HCT116 (cell line): ENCODE results near the gene CIRBP. TPM values are rescaled to one million over a fixed set of nuclear protein-coding genes. Genes with fewer than 3 reads are reported as not detected.
A peak's percentile ranks its signal among the peaks of the same experiment; 100 is the strongest.

ENCODE experiments used
- ATAC-seq: fragments of 200-7000 bp; cut with Tn5 transposase; 2 replicates; pipeline ENCODE4 v1.9.1; 2020; ENCODE audit warnings: mild to moderate bottlenecking, moderate library complexity
- BruUV-seq: library from RNA; stranded (reverse); fragments of 400-500 nt; replicated peaks from 2 replicates; lab custom pipeline; 2021; lab: Mats Ljungman, UMichigan
- CTCF ChIA-PET: fragments of 300-600 bp; sonication (Branson Sonifier 250); formaldehyde crosslinking; loops from one replicate; lab custom pipeline; 2021; ENCODE audit warnings: antibody characterized with exemption; lab: Charles Lee
- POLR2A ChIA-PET: fragments of 300-600, 350-600 bp; sonication (Branson Sonifier 250); formaldehyde crosslinking; loops from one replicate; lab custom pipeline; 2021; ENCODE audit warnings: antibody characterized with exemption; lab: Charles Lee
- RAD21 ChIA-PET, 2 experiments: fragments of 300-600 bp; sonication (Branson Sonifier 250); formaldehyde crosslinking; loops; one replicate each; lab custom pipeline; 2023; ENCODE audit warnings: low total read pairs in 2 of 2; ENCODE audit not compliant: uncharacterized antibody in 2 of 2, unreplicated experiment in 2 of 2, low non-redundant PET in 1 of 2; lab: Charles Lee
- DNase-seq: peaks from one replicate; pipeline ENCODE4 v3.0.0-alpha.2; 2010; ENCODE audit warnings: low read depth, low spot score
- H2AFZ ChIP-seq: fragments of 200-600 bp; shearing (Covaris generic), sonication (generic); 2 replicates; pipeline ENCODE4 v1.6.1; 2017; ENCODE audit warnings: low read depth, mixed run types, mixed read lengths, antibody characterized with exemption, low read length; ENCODE audit not compliant: poor library complexity, severe bottlenecking
- H3K27ac ChIP-seq: 2 replicates; pipeline ENCODE4 v1.5.1; 2012; ENCODE audit warnings: low read depth, low read length
- H3K27me3 ChIP-seq: fragments of 200-600 bp; sonication (generic); 2 replicates; pipeline ENCODE4 v1.6.1; 2016; ENCODE audit warnings: mixed run types, low read length, mixed read lengths; ENCODE audit not compliant: insufficient read depth
- H3K36me3 ChIP-seq, 2 experiments: fragments of 200-500 bp in 1 of 2; fragments of 200-600 bp in 1 of 2; sonication (Bioruptor generic) in 1 of 2; sonication (generic) in 1 of 2; 2 replicates each; pipeline versions ENCODE4 v1.5.1 to v1.6.1; 2014 to 2016; ENCODE audit warnings: low read length in 2 of 2, inconsistent platforms in 1 of 2, mixed read lengths in 1 of 2, mixed run types in 1 of 2; ENCODE audit not compliant: insufficient read depth in 2 of 2, control insufficient read depth in 1 of 2
- H3K4me1 ChIP-seq, 2 experiments: fragments of 200-600 bp in 1 of 2; sonication (generic) in 1 of 2; 2 replicates each; pipeline versions ENCODE4 v1.5.1 to v1.6.1; 2012 to 2017; ENCODE audit warnings: low read length in 2 of 2, inconsistent platforms in 1 of 2, mild to moderate bottlenecking in 1 of 2, mixed read lengths in 1 of 2, mixed run types in 1 of 2, moderate library complexity in 1 of 2; ENCODE audit not compliant: insufficient read depth in 2 of 2, control insufficient read depth in 1 of 2
- H3K4me2 ChIP-seq: fragments of 200-600 bp; sonication (generic); 2 replicates; pipeline ENCODE4 v1.6.1; 2017; ENCODE audit warnings: mixed run types, low read length, mixed read lengths
- H3K4me3 ChIP-seq, 2 experiments: fragments of 200-600 bp in 1 of 2; sonication (generic) in 1 of 2; replicated peaks in 1 of 2; 2 replicates each; pipeline ENCODE4 v1.5.1; 2011 to 2016; ENCODE audit warnings: low read length in 2 of 2, control low read depth in 1 of 2, low read depth in 1 of 2, mild to moderate bottlenecking in 1 of 2, mixed read lengths in 1 of 2, mixed run types in 1 of 2
- H3K79me2 ChIP-seq: fragments of 200-600 bp; sonication (generic); 2 replicates; pipeline ENCODE4 v1.6.1; 2017; ENCODE audit warnings: mild to moderate bottlenecking, mixed run types, low read length, moderate library complexity, mixed read lengths; ENCODE audit not compliant: insufficient read depth
- H3K9ac ChIP-seq: fragments of 200-600 bp; sonication (generic); 2 replicates; pipeline ENCODE4 v1.6.1; 2016; ENCODE audit warnings: low read length, mixed read lengths
- H3K9me2 ChIP-seq: fragments of 200-600 bp; sonication (generic), shearing (Covaris generic); 2 replicates; pipeline ENCODE4 v1.6.1; 2017; ENCODE audit warnings: mixed run types, mild to moderate bottlenecking, moderate library complexity; ENCODE audit not compliant: insufficient read depth
- H3K9me3 ChIP-seq, 2 experiments: fragments of 200-500 bp in 1 of 2; fragments of 200-600 bp in 1 of 2; sonication (Bioruptor generic) in 1 of 2; sonication (generic) in 1 of 2; 2 replicates each; pipeline ENCODE4 v1.6.1; 2014 to 2017; ENCODE audit warnings: low read length in 2 of 2, mixed read lengths in 2 of 2, inconsistent platforms in 1 of 2, low read depth in 1 of 2, mild to moderate bottlenecking in 1 of 2, mixed run types in 1 of 2, moderate library complexity in 1 of 2; ENCODE audit not compliant: control insufficient read depth in 1 of 2, insufficient read depth in 1 of 2
- H4K20me1 ChIP-seq: fragments of 200-600 bp; sonication (generic), shearing (Covaris generic); 2 replicates; pipeline ENCODE4 v1.6.1; 2017; ENCODE audit warnings: mixed run types, mild to moderate bottlenecking, moderate library complexity; ENCODE audit not compliant: insufficient read depth
- CBX3 ChIP-seq: IDR thresholded peaks from 2 replicates; pipeline ENCODE4 v1.6.1; 2012; ENCODE audit warnings: low read depth
- EGR1 ChIP-seq: IDR thresholded peaks from 2 replicates; pipeline ENCODE4 v1.6.1; 2012; ENCODE audit warnings: low read depth
- ELF1 ChIP-seq: IDR thresholded peaks from 2 replicates; pipeline ENCODE4 v1.6.1; 2012; ENCODE audit warnings: low read depth, borderline replicate concordance
- JUND ChIP-seq: IDR thresholded peaks from 2 replicates; pipeline ENCODE4 v1.6.1; 2012
- POLR2A ChIP-seq: IDR thresholded peaks from 2 replicates; pipeline ENCODE4 v1.7.0; 2011; ENCODE audit warnings: borderline replicate concordance; ENCODE audit not compliant: insufficient read depth, insufficient read length; ENCODE audit errors: extremely low read depth
- POLR2AphosphoS5 ChIP-seq: IDR thresholded peaks from 2 replicates; pipeline ENCODE4 v1.6.1; 2011; ENCODE audit warnings: mild to moderate bottlenecking, low read depth, low read length, moderate library complexity
- RAD21 ChIP-seq: IDR thresholded peaks from 2 replicates; pipeline ENCODE4 v1.6.1; 2012; ENCODE audit warnings: low read depth, mild to moderate bottlenecking
- YY1 ChIP-seq: IDR thresholded peaks from 2 replicates; pipeline ENCODE4 v1.6.1; 2011; ENCODE audit warnings: low read length, low read depth, moderate library complexity, mild to moderate bottlenecking; ENCODE audit not compliant: insufficient replicate concordance; ENCODE audit errors: extremely low read depth
- ZFX ChIP-seq: fragments of 450-650 bp; IDR thresholded peaks from 2 replicates; pipeline ENCODE4 v1.6.1; 2017
- ZNF274 ChIP-seq: fragments of 200-500 bp; sonication (Bioruptor generic); IDR thresholded peaks from 2 replicates; pipeline ENCODE4 v1.6.1; 2014; ENCODE audit warnings: mild to moderate bottlenecking, low read depth, low read length, inconsistent platforms
- intact Hi-C: fragments of 100-400 bp; cut with micrococcal nuclease; formaldehyde crosslinking; loops from 2 replicates; pipeline ENCODE4 v1.10.0; 2022
- total RNA-seq: library from RNA; stranded (reverse); gene quantifications from one replicate; pipeline ENCODE4 v1.2.1, GENCODE V29; 2021; ENCODE audit not compliant: unreplicated experiment
- TF ChIP-seq, protein P1 (sequence below): IDR thresholded peaks from 2 replicates; pipeline ENCODE4 v1.6.1; 2012; ENCODE audit warnings: low read depth
- TF ChIP-seq, protein P2 (sequence below): IDR thresholded peaks from 2 replicates; pipeline ENCODE4 v1.6.1; 2012
- TF ChIP-seq, protein P3 (sequence below): IDR thresholded peaks from 2 replicates; pipeline ENCODE4 v1.6.1; 2011; ENCODE audit warnings: mild to moderate bottlenecking, low read length, moderate library complexity; ENCODE audit not compliant: insufficient replicate concordance; ENCODE audit errors: extremely low read depth

CIRBP gene
- total RNA-seq, 1 experiment from 2014 or later, result 276 TPM

DNA sequence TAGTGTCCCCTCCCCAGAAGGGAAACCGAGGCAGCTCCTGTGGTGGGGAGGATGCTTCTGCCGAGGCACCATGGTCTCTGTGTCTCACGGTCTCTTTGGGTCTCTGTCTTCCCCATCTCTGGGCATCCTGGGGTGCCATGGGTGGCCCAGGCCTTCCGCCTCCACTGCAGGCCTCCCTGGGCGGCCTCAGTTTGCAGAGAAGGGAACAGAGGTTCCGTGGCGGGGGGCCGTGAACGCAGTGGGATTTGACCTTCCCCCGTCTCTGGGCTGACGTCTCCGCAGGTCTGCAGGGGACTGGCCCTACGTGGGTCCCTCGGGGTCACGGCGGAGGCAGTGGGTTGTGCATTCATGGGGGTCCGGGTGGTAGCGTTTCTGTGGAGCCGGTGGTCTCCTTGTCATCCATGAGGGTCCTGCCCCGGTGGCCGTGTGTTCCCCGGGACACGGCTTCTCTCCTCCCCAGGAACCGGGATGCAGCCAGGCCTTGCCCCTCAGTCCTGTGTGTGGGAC, 21.1 kb downstream of the CIRBP start:
- Histone ChIP-seq H3K4me2 (no peak overlapping the region), H4K20me1 (no peaks in the 10 kb centered on the region), H3K79me2 (no peaks in the 10 kb centered on the region), H3K9ac (no peak overlapping the region), H3K4me1 (peaks cover 17 to 28% of the 10 kb centered on the region in 2 experiments), H3K27ac (no peak overlapping the region), H3K36me3 (no peaks in the 10 kb centered on the region), H3K9me3 (no peaks in the 10 kb centered on the region), H2AFZ (no peak overlapping the region), H3K27me3 (no peaks in the 10 kb centered on the region), H3K9me2 (no peaks in the 10 kb centered on the region), H3K4me3 (no peak overlapping the region)
- DNase-seq (no peak), ATAC-seq (no peak)
- POLR2A ChIA-PET, result no interaction called here
- TF ChIP-seq CBX3 (no peak), EGR1 (no peak), ELF1 (no peak)
- CTCF ChIA-PET, result no interaction called here
- no TSS peak for BruUV-seq
- intact Hi-C loops, result no loop called here
- RAD21 ChIA-PET, result no interaction called here

DNA sequence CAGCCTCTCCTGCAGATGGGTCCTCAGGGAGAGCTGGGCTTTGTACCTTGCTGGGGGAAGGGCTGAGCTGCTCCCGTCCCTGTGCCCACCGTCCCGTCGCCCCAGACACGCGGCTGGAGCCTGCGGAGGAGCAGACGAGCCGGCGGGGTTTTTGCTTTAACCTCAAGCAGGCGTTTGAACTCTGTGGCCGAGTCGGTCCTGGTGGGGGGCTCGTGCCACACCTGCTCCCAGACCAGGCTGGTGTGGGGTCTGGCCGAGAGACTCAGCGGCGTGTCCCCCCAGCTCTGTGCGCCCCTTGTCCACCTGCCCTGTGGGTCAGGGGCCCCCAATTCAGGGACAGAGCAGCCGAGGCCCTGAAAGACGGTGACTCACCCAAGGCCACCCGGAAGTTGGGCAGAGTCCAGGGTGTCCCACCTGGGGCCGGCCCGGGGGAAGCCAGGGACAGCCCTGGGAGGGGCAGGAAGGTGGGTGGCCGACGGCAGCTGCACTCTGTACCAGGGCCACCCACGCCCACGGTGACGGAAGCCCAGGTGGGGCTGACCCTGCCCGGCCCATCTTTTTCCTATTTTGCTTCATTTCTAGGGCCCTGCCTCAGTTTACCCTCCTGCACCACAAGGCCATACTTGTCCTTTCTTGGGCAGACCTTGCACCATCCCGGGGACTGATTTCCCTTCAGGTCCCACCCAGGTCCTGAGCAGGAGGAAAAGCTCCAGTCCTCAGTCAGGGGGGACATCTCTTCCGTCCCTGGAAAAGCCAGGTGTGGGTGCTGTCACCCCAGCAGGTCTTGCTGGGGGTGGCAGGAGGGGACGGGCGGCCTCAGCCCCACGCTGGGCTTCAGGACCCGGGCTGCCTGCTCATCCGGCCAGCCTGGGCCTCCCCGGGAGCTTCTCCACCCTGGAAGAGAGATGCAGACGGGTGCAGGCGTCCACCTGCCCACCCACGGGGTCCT, 21.8 kb downstream of the CIRBP start:
- intact Hi-C loops, result no loop called here
- H3K27ac ChIP-seq, result no peak overlapping the region; the same call in 1 of the 2 replicates
- no peaks in the 10 kb centered on the region for H4K20me1 ChIP-seq
- ATAC-seq (no peak; the same call in 1 of the 2 replicates), DNase-seq (no peak)
- H3K79me2 ChIP-seq, result no peaks in the 10 kb centered on the region
- peak overlapping the region; percentile 21; the same call in 1 of the 2 replicates for H3K4me2 ChIP-seq
- H3K9me3 ChIP-seq, result no peaks in the 10 kb centered on the region
- ChIA-PET CTCF (no interaction called here), RAD21 (no interaction called here), POLR2A (interaction anchor here (0.7 kb wide), 1 partner anchor 44 kb away, joined by 4 read pairs; no protein-coding TSS in a partner anchor)
- H3K36me3 ChIP-seq, result no peaks in the 10 kb centered on the region
- peaks cover 17 to 28% of the 10 kb centered on the region in 2 experiments for H3K4me1 ChIP-seq
- H3K9ac ChIP-seq, result no peak overlapping the region
- H3K9me2 ChIP-seq, result no peaks in the 10 kb centered on the region
- no peak overlapping the region for H2AFZ ChIP-seq
- no TSS peak for BruUV-seq
- no peak overlapping the region for H3K4me3 ChIP-seq
- H3K27me3 ChIP-seq, result no peaks in the 10 kb centered on the region
- TF ChIP-seq ZNF274 (no peak), POLR2AphosphoS5 (no peak), JUND (no peak), YY1 (no peak), ZFX (no peak), RAD21 (no peak), POLR2A (no peak)
- TF ChIP-seq, protein P1, sequence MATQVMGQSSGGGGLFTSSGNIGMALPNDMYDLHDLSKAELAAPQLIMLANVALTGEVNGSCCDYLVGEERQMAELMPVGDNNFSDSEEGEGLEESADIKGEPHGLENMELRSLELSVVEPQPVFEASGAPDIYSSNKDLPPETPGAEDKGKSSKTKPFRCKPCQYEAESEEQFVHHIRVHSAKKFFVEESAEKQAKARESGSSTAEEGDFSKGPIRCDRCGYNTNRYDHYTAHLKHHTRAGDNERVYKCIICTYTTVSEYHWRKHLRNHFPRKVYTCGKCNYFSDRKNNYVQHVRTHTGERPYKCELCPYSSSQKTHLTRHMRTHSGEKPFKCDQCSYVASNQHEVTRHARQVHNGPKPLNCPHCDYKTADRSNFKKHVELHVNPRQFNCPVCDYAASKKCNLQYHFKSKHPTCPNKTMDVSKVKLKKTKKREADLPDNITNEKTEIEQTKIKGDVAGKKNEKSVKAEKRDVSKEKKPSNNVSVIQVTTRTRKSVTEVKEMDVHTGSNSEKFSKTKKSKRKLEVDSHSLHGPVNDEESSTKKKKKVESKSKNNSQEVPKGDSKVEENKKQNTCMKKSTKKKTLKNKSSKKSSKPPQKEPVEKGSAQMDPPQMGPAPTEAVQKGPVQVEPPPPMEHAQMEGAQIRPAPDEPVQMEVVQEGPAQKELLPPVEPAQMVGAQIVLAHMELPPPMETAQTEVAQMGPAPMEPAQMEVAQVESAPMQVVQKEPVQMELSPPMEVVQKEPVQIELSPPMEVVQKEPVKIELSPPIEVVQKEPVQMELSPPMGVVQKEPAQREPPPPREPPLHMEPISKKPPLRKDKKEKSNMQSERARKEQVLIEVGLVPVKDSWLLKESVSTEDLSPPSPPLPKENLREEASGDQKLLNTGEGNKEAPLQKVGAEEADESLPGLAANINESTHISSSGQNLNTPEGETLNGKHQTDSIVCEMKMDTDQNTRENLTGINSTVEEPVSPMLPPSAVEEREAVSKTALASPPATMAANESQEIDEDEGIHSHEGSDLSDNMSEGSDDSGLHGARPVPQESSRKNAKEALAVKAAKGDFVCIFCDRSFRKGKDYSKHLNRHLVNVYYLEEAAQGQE, result no peak
- TF ChIP-seq, protein P2, sequence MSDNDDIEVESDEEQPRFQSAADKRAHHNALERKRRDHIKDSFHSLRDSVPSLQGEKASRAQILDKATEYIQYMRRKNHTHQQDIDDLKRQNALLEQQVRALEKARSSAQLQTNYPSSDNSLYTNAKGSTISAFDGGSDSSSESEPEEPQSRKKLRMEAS, result no peak
- TF ChIP-seq, protein P3, sequence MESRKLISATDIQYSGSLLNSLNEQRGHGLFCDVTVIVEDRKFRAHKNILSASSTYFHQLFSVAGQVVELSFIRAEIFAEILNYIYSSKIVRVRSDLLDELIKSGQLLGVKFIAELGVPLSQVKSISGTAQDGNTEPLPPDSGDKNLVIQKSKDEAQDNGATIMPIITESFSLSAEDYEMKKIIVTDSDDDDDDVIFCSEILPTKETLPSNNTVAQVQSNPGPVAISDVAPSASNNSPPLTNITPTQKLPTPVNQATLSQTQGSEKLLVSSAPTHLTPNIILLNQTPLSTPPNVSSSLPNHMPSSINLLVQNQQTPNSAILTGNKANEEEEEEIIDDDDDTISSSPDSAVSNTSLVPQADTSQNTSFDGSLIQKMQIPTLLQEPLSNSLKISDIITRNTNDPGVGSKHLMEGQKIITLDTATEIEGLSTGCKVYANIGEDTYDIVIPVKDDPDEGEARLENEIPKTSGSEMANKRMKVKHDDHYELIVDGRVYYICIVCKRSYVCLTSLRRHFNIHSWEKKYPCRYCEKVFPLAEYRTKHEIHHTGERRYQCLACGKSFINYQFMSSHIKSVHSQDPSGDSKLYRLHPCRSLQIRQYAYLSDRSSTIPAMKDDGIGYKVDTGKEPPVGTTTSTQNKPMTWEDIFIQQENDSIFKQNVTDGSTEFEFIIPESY, result no peak
